Activated CD8-positive, alpha-beta memory T cell treated with anti-CD3 and anti-CD28 coated beads, Interleukin-2, amount 50 U/mL, for 1 hour (primary cell): Measurements from ENCODE around the gene CFHR4.
"Not testable (repeated sequence)": the region's sequence is repeated elsewhere in the genome, so short reads cannot be mapped to it uniquely, and the experiment has no call there.

Experiments
- DNase-seq: peaks from one replicate; pipeline ENCODE4 v3.0.0-alpha.2; 2020; ENCODE audit errors: extremely low read depth

CFHR4 gene

DNA sequence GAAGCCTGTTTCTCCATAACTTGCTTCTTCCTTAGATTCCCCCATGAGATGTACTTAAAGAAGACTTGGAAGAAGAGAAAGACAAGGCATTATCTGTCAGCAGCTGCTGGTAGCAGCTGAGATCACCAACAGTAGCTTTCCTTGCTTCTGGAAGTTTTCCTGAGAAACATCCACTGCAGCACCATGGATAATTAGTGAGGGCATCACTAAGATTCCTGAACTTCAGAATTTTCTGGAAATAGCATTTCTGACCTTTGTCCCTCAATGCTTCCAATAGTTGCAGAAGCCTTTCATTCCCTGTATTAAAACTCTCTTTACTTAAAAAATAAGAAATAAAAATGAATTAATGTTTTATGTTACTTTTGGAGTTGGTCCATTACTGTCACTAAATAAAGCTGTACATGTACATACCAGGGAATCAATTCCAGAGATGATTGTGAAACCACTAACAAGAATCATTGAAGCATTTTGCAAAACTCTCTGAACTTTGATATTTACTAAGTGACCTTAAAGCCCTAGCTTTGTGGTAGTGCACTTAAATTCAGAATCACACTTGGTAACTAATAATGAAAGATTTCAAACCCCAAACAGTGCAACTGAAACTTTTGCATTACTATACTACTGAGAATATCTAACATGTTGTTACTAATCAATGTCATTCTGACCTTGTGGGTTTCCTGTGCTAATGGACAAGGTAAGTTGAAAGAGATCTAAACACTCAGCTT is at the start of gene CFHR4:
Gene CFHR4 (plus strand): TSS at position 538 of the 725 bp plus-strand sequence. CDS start 99 bp downstream, at position 637.
- no peak for DNase-seq

DNA sequence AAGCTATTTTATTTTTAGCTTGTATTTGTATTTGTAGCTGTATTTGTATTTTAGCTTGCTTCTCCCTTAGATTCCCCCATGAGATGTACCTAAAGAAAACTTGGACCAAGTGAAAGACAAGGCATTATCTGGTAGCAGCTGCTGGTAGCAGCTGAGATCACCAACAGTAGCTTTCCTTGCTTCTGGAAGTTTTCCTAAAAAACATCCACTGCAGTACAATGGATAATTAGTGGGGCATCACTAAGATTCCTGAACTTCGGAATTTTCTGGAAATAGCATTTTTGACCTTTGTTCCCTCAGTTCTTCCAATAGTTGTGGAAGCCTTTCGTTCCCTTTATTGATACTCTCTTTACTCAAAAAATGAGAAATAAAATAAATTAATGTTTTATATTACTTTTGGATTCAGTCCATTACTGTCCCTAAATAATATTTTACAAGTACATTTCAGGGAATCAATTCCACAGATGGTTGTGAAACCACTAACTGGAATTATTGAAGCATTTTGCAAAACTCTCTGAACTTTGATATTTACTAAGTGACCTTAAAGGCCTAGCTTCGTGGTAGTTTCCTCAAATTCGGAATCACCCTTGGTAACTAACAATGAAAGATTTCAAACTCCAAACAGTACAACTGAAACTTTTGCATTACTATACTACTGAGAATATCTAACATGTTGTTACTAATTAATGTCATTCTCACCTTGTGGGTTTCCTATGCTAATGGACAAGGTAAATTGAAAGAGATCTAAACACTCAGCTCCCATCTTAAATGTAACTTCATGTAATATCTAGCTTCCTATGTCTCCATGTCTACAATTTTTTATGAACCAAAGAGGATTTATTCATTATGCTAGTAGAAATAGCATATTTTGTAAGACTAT is 38.0 kb upstream of the CFHR4 start:
- not testable (repeated sequence) for DNase-seq

DNA sequence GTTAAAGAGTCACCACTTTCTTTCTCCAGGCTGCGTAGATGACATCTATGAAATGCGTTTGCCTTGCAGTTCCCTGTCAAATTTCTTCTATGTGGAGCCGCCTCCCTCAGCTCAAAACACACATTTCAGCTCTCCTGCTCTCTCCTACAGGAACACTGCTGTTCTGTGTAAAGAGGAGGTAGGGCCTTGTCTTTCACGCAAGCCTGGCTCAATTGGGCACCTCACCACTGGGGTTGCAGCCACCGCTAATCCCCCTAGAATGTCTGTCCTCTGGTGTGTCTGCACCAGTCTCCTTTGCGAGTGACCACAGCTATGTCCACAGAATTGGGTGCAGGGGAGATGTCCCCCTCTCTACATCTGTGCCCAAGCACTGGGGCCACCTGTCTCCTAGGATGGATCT is 31.8 kb upstream of the CFHR4 start:
- DNase-seq = no peak

DNA sequence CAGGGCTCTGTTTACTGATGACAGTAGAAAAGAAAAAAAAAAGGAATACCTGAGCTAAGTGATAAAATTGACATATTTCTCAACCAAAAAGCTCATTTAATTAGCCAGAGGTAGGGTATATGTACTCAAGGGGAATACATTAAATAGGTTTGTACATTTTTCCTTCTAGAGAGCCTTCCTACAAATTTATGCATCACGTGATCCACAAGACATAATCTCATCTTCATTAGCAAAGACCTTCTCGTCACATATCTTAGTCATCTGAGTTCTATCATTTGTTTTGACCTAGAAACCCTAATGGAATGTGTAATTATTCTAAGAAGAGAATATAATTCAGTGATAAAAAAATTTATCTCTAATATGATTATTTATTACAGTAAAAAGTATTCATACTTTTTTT is 30.7 kb upstream of the CFHR4 start:
- no peak for DNase-seq

DNA sequence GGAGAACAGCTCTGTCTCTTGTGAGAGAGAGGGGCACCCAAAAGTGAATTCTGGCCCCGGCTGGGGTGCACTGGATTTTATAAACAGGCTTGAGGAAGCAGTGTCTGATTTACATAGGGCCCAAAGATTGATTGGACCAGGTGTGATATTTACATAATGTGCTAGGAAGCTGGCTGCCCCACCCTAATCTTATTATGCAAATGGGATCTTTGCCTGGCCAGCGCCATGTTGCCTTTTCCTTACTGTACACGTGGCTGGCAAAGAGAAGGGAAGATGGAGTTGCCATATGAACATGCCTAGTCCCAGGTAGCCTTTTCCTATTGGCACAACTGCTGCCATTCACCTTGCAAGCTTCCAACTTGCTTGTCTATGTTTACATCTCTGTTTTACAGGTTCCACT is 29.0 kb upstream of the CFHR4 start:
- DNase-seq = no peak

DNA sequence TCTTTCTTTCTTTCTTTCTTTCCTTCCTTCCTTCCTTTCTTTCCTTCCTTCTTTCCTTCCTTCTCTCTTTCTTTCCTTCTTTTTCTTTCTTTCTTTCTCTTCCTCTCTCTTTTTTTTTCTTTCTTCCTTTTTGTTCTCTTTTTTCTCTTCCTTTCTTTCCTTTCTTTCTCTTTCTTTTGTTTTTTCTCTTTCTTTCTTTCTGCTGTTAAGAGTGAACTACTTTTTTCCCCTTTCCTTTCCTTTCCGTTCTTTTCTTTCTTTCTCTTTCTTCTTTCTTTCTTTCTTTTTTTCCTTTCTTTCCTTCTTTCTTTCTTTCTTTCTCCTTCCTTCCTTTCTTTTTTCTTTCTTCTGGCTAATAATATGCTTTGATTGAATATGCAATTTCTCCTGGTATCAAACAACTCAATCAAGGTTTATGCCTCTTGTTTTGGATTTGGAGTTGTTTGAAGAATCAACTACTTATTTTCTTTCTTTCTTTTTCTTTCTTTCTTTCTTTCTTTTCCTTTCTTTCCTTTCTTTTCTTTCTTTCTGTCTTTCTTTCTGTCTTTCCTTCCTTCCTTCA is 27.4 kb upstream of the CFHR4 start:
- DNase-seq = no peak

DNA sequence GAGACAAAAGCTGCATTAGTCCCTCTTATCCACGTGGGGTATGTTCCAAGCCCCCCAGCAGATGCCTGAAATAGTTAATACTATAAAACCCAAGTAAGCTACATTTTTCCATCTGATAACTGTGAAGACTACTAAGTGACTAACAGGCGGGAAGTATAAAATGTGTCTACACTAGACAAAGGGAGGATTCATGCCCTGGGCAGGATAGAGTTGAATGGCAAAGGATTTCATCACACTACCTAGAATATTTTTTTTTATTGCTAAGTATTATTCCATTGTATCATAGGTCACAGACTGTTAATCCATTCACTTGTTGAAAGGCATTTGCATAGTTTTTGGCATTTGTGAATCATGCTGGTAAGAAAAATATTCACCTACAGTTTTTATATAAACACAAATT is 26.4 kb upstream of the CFHR4 start:
- no peak for DNase-seq

DNA sequence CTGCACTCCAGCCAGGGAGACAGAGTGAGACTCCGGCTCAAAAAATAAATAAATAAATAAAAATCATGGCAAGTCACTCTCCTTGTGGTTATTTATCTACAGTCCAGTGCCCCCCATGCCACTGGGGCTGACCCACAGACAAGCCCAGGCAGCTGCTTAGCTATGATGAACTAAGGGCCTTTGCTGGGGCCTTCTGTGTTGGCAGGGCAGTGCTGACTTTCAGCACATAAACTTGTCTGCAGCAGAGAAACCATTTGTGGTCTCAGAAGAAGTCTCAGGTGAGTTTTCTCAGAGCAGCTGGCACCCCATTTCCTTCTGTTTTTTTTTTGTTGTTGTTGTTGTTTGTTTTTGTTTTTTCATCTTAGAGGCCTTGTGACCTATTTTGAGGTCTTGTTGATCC is 20.9 kb upstream of the CFHR4 start:
- no peak for DNase-seq

DNA sequence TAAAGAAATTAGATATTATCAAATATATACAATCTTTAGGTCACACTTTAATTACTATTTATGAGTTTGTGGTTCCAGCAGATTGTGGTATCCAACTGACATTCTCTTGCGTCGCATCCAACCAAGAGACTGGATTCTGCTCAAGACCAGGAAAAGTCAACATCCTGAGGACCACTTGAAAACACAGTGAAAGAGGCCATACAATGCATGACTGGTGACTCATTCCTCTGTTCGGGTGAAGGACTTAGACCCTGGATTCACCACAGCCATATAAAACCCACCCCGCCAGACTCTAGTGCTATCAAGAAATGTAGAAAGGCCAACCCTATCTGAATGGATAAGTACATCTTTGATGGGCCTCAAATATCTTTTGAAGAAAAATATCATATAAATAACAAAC is 14.5 kb upstream of the CFHR4 start:
- DNase-seq = no peak

DNA sequence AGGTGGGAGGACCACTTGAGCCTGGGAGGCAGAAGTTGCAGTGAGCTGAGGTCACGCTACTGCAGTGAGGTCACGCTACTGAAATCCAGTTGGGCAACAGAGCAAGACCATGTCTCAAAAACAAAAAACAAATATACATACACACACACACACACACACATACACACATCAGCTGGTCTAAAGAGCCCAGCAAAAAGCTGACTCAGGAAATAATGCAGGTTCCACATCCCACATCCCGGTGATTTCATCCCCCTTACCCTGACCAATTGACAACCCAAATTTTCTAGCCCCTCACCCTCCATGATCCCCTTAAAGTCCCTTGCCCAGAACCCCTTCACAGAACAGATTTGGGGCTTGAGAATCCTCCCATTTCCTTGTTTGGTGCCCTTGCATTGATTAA is 11.9 kb upstream of the CFHR4 start:
- DNase-seq = no peak

DNA sequence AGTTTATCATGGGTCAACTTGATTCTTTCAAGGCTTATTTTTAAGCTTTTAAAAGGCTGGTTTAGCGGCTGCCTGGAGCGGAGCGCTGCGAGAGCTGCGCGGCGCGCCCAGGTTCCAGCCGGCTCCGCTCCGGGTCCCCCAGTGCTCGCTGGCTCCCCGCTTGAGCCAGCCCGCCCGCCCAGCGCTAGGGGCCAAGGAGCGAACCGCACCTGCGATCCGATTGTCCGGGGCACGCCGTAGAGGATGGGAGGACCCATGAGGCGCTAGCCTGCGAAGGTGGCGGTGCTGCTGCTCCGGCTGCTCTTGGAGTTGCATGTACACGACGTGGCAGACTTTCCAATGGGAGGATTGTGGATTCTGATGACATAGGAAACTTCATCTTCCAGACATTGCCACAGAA is 9.9 kb upstream of the CFHR4 start:
- DNase-seq = no peak

DNA sequence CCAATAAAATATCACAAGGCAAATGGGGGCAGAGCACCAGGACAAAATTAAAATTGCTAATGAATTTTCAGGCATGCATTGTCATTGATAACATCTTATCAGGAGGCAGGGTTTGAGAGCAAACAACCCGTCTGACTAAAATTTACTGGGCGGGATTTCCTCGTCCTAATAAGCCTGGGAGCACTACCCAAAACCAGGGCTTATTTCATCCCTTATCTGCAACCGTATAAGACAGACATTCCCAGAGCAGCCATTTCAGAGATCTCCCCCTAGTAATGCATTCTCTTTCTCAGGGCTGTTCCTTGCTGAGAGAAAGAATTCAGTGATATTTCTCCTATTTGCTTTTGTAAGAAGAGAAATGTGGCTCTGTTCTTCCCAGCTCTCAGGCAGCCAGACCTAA is 1.3 kb upstream of the CFHR4 start:
- DNase-seq = not testable (repeated sequence)

DNA sequence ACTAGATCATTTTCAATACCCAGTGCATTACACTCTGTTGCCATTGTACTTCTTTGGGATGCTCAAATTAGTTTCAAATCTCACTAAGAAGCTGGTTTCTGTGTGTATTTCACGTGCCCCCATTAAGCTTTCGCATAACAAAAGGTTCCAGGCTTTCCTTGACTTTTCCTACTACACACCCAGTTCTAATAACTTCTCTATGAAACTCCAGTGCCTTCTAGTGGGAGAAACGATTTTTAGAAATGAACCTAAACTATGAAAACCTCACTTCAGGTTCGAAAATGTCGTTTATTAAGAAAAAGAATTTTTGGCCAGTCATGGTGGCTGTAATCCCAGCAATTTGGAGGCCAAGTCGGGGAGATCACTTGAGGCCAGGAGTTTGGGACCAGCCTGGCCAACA is 2.8 kb downstream of the CFHR4 start:
- DNase-seq = no peak

DNA sequence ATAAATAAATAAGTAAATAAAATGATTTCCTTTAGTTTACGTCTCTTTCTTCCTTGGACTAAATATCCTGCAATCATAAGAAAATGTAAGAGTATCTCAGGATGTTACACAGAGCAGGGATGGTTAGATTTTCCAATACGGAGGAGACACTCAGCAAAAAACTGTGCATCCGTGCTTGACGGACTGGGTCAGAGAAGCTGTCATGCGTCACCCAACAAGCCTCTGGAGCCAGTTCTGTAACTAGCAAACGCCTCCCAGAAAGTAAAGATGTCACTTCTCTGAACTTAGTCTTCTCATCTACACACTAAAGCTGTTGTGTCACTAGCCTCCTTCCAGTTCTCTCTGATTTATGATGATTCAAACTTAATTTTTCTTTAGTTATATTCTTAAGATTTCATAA is 3.4 kb downstream of the CFHR4 start:
- DNase-seq = no peak

DNA sequence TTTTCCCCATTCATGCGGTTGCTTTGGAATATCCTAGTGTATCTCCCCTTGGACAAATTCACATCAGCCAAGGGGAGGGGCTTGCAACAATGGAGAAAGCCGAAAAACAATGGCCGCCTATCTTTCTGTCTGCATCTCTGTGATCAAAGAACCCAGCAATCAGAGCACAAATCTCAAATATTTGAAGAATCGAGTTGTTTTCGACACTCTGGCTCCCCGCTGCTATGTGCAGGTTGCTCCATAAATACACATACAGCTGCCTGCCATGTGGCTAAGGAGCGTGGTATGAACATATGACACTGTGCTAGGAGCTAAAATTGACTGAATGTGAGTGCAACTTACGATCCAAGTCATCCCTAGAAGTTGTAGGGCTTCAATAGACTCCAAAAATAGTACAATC is 8.5 kb downstream of the CFHR4 start:
- no peak for DNase-seq

DNA sequence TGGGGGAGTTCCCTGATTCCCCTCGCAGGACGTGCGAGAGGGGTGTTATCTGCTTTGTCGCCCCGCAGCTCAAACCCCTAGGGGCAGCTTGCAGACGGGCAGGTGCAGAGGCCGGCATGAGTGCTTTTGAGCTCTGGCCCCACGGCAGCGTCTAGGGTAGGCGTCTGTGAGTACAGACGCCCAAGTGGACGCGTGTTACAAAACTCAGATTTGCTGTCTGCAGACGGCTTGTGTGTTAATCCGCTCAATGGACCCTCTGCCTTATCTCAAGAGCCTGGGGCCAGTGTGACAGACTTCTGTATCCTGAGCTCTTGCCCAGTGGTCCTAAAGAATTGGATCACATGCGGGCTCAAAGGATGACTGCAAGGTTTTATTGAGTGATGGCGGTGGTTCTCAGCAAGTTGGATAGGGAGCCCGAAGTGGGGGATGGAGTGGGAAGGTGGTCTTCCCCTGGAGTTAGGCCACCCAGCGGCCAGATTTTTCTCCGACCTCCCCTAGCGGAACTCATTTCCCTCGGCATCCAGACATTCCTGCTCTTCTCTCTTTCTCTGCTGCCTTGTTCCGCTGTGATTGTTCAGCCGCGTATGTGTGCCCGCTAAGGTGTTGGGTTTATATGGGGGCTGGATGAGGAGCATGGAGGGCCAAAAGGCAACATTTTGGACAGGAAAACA is 9.4 kb downstream of the CFHR4 start:
- no peak for DNase-seq

DNA sequence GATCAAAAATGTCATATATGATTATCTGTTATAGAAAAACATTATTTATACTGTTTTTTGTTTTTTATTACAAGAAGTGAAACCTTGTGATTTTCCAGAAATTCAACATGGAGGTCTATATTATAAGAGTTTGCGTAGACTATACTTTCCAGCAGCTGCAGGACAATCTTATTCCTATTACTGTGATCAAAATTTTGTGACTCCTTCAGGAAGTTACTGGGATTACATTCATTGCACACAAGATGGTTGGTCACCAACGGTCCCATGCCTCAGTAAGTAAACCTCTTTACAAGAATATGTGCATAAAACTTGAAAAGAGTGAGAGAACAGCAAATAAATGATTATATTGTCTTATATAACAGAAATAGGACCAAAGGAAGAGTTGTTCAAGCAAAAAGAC is 14.5 kb downstream of the CFHR4 start:
- no peak for DNase-seq

DNA sequence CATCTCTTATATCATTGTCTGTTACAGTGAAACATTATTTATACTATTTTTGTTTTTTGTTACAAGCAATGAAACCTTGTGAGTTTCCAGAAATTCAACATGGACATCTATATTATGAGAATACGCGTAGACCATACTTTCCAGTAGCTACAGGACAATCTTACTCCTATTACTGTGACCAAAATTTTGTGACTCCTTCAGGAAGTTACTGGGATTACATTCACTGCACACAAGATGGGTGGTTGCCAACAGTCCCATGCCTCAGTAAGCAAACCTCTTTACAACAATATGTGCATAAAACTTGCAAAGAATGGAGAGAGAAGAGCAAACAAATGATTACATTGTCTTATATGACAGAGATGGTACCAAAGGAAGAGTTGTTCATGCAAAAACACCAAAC is 22.4 kb downstream of the CFHR4 start:
- DNase-seq = no peak

DNA sequence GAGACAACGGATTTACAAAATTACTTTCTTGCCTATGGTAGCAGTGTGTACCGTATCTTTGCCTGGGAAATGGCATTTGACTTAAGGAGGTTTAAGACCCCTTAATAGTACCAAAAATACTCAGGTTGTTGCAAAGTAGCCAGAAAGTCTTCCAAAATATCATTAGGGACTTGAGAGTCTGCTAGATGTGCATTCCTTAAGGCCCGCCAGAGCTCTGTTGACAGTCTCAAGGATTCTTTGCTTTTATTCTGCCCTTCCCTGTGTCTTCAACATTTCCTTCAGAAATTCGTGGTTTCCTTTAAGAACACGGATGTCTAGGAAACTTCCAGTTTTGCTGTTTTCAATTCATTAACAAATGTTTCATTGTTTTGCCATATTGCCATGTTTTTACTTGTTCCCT is 24.4 kb downstream of the CFHR4 start:
- not testable (repeated sequence) for DNase-seq

DNA sequence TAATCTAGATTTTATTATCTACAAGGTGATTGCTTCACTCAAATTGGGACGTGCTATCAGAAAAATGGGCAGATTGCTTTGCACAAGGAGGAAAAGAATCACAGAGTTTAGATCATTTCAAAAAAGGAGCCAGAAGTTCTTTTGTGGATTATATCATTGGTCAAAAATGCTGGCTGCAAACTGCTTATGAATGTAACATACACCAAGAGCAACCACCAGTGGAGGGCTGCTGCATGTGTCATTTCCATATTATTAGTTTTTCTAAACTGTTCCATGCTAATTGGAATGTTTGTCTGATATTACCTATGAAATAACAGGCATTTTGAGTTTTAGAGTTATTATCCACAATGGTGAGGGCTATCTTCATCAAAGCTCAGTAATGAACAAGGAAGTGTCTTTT is 39.0 kb downstream of the CFHR4 start:
- DNase-seq = not testable (repeated sequence)

DNA sequence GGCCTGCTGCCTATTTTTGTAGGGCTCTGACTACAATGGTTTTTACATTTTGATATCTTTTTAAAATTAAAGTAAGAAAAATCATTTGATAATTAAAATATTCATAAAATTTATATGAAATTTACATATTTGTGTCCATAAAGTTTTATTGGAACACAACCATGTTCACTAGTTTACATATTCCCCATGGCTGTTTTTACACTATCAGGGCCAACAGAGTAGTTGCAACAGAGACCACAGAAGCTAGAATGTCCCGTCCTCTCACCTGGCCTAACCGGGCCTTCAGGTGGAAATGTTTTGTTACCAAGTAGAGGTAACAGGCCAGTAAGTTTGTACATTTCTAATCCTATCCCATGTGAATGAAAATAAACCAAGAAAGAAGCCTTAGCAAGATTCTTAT is 45.0 kb downstream of the CFHR4 start:
- DNase-seq = not testable (repeated sequence)

DNA sequence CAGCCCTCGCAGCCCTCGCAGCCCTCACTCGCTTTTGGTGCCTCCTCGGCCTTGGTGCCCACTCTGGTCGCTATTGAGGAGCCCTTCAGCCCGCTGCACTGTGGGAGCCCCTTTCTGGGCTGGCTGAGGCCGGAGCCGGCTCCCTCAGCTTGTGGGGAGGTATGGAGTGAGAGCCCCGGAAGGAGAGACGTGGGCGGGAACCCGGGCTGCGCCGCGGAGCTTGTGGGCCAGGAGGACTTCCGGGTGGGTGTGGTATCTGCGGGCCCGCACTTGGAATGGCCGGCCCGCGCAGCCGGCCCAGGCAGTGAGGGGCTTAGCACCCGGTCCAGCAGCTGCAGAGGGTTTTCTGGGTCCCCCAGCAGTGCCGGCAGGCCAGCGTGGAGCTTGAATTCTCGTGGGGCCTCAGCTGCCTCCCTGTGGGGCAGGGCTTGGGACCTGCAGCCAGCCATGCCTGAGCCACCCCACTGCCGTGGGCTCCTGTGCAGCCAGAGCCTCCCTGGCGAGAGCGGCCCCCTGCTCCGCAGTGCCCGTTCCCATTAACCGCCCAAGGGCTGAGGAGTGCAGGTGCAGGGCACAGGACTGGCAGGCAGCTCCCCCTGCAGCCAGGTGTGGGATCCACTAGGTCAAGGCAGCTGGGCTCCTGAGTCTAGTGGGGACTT is 45.8 kb downstream of the CFHR4 start:
- DNase-seq = no peak
